ENCODE data around the gene DBX1. TPM values are rescaled to one million over a fixed set of nuclear protein-coding genes. Genes with fewer than 3 reads are reported as not detected.

DBX1 gene
- total and polyA plus RNA-seq, 7 donors = not detected

DNA sequence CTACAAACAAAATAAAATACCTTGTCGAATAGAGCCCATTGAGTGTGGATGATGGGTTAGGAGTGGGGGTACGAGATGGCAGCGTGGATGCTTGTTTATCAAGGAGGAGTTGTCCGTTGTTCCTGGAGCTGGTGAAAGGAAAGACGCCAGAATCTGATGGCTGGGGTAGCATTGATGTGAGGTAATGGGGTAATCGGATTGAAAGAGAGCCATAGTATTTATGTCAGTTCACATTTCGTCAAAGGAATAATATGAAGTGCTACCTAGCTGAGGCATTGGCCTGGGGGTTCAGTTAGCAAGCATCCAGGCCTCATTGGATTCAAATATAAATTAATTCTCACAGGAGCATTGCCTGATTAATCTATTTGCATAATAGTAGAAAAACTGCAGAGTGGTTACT lies 16.9 kb upstream of the DBX1 start:
- no peaks in the 10 kb centered on the region for H3K36me3 ChIP-seq (ENCODE audit: insufficient read depth in 1 of 2, low read depth in 1 of 2)
- ATAC-seq (no peak), DNase-seq (no peak)
- intact Hi-C loops (cut with DNase I) = no loop called here
- peaks cover 0 to 2% (median 0%) of the 10 kb centered on the region in 3 donors for H3K27me3 ChIP-seq (ENCODE audit: insufficient read depth in 3 of 3, low read length in 2 of 3)
- no peak overlapping the region for H3K4me3 ChIP-seq
- no peak overlapping the region for H3K27ac ChIP-seq
- H3K4me1 ChIP-seq = no peaks in the 10 kb centered on the region
- TF ChIP-seq, protein P1, sequence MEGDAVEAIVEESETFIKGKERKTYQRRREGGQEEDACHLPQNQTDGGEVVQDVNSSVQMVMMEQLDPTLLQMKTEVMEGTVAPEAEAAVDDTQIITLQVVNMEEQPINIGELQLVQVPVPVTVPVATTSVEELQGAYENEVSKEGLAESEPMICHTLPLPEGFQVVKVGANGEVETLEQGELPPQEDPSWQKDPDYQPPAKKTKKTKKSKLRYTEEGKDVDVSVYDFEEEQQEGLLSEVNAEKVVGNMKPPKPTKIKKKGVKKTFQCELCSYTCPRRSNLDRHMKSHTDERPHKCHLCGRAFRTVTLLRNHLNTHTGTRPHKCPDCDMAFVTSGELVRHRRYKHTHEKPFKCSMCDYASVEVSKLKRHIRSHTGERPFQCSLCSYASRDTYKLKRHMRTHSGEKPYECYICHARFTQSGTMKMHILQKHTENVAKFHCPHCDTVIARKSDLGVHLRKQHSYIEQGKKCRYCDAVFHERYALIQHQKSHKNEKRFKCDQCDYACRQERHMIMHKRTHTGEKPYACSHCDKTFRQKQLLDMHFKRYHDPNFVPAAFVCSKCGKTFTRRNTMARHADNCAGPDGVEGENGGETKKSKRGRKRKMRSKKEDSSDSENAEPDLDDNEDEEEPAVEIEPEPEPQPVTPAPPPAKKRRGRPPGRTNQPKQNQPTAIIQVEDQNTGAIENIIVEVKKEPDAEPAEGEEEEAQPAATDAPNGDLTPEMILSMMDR (IDR thresholded peaks at IDR 0.05) = no peak
- WGBS, 3 donors = 73 to 78% (median 73%) methylated on average over 7 of the region's 7 CpGs
- H3K9me3 ChIP-seq = no peaks in the 10 kb centered on the region

DNA sequence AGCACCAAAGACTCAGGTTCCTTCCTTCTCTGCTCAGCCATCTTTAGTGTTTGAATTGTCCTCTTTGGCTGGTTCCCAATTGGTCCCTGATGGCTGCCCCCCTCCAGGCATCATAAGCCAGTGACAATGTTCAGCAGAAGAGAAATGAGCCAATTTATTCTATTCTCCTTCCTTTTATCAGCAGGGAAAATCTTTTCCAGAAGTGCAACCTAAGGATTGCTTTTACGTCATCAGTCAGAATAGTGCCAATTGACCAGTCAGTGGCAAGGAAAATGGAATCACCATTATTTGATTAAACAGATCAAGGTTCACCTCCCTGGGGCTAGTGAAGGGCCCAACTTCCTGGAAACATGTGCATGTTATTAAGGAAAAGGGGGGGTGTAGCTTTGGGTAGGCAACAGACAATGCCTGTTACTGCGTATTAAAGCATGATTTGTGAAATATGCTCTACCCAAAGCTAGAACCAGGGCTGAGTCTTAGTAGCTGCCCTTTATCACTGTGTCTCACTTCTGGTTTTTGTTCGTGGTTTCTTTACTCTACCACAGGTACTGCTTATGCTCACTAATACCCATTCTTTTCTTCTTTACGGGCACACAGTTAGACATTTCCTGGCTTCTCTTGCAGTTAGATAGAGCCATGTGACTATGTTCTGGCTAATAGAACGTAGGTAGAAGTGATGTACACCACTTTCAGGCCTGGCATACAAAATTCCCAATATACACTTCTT lies 12.6 kb upstream of the DBX1 start:
- H3K27me3 ChIP-seq (ENCODE audit: insufficient read depth in 3 of 3, low read length in 2 of 3) = peaks cover 0 to 6% (median 2%) of the 10 kb centered on the region in 3 donors
- ATAC-seq (no peak), DNase-seq (no peak)
- TF ChIP-seq, protein P1 (IDR thresholded peaks at IDR 0.05) = no peak
- intact Hi-C loops (cut with DNase I) = no loop called here
- peaks cover 14% of the 10 kb centered on the region for H3K9me3 ChIP-seq
- H3K4me1 ChIP-seq = no peaks in the 10 kb centered on the region
- whole genome bisulfite sequencing, 3 donors = 78 to 83% (median 81%) methylated on average over 5 of the region's 5 CpGs
- H3K36me3 ChIP-seq (ENCODE audit: insufficient read depth in 1 of 2, low read depth in 1 of 2) = no peaks in the 10 kb centered on the region
- H3K27ac ChIP-seq = no peak overlapping the region
- H3K4me3 ChIP-seq = no peak overlapping the region

DNA sequence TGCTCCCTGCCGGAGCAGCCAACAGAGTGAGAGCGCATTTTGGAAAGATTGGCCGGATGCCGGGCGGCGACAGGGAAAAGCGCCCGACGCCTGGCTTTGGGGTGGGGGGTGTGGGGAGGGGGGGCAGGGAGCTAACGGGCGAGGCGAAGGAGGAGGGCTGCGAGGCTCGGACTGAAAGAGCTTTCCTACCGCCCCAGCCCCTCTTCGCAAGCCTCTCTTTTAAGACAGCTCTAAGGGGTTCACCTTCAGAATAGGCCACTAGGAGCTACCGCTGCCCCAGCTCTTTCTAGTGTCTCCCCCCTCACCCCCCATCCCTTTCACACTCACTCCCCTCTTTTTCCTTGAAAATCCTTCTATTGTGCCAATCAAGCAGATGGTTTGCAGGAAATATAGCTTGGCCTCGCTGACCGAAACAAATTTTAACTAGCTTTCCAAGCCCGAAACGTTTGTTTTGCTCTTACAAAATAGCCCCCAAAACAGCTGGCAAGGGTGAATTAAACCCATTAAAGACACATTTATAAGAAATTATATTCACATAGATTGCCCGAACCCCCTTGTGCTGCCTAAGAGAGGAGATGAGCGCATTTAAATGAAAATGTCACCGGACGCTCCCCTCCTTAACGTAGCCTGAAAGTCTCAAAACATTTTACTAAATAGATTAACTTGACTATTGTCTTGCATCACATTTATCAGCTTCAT lies 3.7 kb upstream of the DBX1 start:
- H3K27ac ChIP-seq = no peak overlapping the region
- DNase-seq (no peak), ATAC-seq (peak in 3 of 4 donors; percentile 3 to 35 (median 22))
- H3K4me1 ChIP-seq = no peaks in the 10 kb centered on the region
- H3K4me3 ChIP-seq = peak overlapping the region; percentile 67
- TF ChIP-seq, protein P1 (IDR thresholded peaks at IDR 0.05) = no peak
- intact Hi-C loops (cut with DNase I) = no loop called here
- 5 to 11% (median 8%) methylated on average over 24 to 26 of the region's 26 CpGs for WGBS, 3 donors
- H3K9me3 ChIP-seq = peaks cover 3% of the 10 kb centered on the region
- no peaks in the 10 kb centered on the region for H3K36me3 ChIP-seq (ENCODE audit: insufficient read depth in 1 of 2, low read depth in 1 of 2)
- peaks cover 0 to 91% (median 45%) of the 10 kb centered on the region in 3 donors for H3K27me3 ChIP-seq (ENCODE audit: insufficient read depth in 3 of 3, low read length in 2 of 3)

DNA sequence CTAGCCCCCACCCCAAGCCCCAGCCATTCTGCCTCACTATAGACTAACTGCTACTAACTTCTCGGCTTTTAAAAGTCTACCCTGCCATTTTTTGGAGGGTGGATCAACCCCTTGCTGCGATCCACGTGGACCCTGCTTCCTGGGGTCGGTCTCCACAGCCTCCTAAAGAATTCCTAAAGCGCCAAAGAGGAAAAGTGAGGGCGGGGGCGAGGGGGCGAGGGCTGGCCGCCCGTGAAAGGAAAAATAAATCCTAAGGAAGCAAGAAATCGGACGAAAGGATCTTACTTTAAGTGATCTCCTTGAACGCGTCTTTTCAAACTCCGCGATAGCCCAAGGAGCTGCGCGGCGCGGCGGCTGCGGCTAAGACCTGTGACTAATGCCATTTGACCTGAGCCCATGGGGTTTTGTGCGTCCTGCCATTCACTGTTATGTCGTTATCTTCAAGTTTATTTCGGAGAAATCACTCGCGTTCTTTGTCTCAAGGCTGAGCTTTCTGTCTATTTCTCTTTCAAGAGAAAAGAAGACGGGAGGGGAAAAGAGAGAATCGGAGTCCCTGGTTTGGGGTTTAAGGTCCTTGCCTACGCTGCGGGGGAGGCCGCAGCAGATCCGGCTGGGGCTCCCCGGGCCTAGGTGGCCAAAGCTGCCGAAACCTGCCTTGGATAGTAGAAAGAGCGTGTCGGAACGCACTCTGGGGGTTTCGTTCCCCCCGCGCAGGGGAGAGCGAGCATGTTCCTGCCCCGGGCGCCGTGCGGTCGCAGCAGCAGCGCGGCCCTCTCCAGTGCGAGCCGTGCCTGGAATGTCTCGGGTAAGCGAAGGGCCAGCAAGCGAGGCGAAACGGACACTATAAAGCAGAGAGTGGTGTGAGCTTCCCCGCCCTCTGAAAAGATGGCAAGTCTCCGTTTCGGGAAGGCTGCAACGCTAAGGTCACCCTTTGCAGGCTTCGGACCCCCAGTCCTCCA lies 2.8 kb upstream of the DBX1 start:
- Histone ChIP-seq H3K36me3 (ENCODE audit: insufficient read depth in 1 of 2, low read depth in 1 of 2) (no peaks in the 10 kb centered on the region), H3K27me3 (ENCODE audit: insufficient read depth in 3 of 3, low read length in 2 of 3) (peaks cover 0 to 99% (median 50%) of the 10 kb centered on the region in 3 donors), H3K9me3 (no peaks in the 10 kb centered on the region), H3K27ac (no peak overlapping the region), H3K4me1 (no peaks in the 10 kb centered on the region), H3K4me3 (peak overlapping the region; percentile 67)
- intact Hi-C loops (cut with DNase I) = no loop called here
- WGBS, 3 donors = 0 to 2% (median 1%) methylated on average over 61 of the region's 61 CpGs
- DNase-seq (no peak), ATAC-seq (peak; percentile 32 to 83 (median 66))
- TF ChIP-seq, protein P1 (IDR thresholded peaks at IDR 0.05) = no peak
